ENCODE measurements around the gene LRRK2. TPM values are rescaled to one million over a fixed set of nuclear protein-coding genes. Genes with fewer than 3 reads are reported as not detected.
"Not testable (repeated sequence)": the region's sequence is repeated elsewhere in the genome, so short reads cannot be mapped to it uniquely, and the experiment has no call there.

Gene LRRK2
- total and polyA plus RNA-seq, 5 donors, result 5.9 to 16.8 (median 11.3) TPM

DNA sequence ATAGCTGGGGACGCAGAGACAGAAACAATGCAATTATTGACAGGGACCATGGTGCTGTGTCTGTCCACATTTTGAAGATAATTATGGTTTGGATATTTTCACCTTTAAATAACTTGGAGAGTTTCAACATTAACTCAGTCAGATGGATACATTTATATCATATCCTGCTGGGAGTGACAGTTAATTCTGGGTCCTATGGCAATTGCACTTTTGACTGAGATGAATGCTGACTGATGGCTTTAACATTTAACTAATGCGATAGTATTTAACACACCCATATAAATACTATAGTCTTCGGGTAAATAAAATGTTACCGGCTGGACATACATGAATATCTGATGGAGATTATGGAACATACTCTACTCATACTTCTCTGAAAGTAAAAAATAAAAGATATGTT lies 118.3 kb downstream of the LRRK2 start:
- intact Hi-C loops (cut with DNase I), result no loop called here
- ATAC-seq (no peak), DNase-seq (no peak)
- Histone ChIP-seq H3K4me1 (ENCODE audit: control insufficient read depth, insufficient read depth, low read length) (peaks cover 2% of the 10 kb centered on the region), H3K27me3 (ENCODE audit: control insufficient read depth, insufficient read depth) (no peaks in the 10 kb centered on the region), H3K4me3 (ENCODE audit: low read length) (no peak overlapping the region), H3K9me3 (ENCODE audit: control insufficient read depth, low read length) (no peaks in the 10 kb centered on the region), H3K27ac (ENCODE audit: low read length) (no peak overlapping the region)
- 47% methylated on average over 4 of the region's 4 CpGs for WGBS

- no peak overlapping the region for H3K4me3 ChIP-seq (ENCODE audit: low read length)
- WGBS, result 49% methylated on average over 1 of the region's 1 CpG
- DNase-seq (no peak), ATAC-seq (no peak)
- no peak overlapping the region for H3K27ac ChIP-seq (ENCODE audit: low read length)
- no peaks in the 10 kb centered on the region for H3K9me3 ChIP-seq (ENCODE audit: control insufficient read depth, low read length)
- peaks cover 2% of the 10 kb centered on the region for H3K4me1 ChIP-seq (ENCODE audit: control insufficient read depth, insufficient read depth, low read length)
- no peaks in the 10 kb centered on the region for H3K27me3 ChIP-seq (ENCODE audit: control insufficient read depth, insufficient read depth)
- intact Hi-C loops (cut with DNase I), result no loop called here
Observed at GRCh38 chr12:40344312-40344711, 119.5 kb downstream of the LRRK2 start.

DNA sequence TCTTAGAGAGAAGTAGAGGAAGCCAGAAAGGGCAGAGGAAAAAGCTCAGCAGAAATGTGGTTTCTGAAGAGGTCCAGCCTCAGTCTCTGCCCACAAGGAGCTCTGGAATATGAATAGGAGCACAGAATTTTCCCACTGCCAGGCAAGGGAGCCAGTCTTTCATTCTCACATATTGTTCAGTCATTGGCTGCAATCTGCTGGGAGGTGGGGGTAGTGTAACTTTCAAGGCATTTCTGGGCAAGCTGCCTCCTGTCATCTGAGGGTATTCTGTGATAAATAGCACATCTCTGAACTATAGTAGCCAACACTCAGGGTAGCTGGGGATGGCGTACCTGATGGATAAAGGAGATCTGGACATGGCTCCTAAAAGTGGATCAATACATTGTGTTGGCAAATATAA lies 127.2 kb downstream of the LRRK2 start:
- DNase-seq, result no peak
- 77% methylated on average over 1 of the region's 1 CpG for WGBS
- intact Hi-C loops (cut with DNase I), result no loop called here
- Histone ChIP-seq H3K4me1 (ENCODE audit: control insufficient read depth, insufficient read depth, low read length) (no peaks in the 10 kb centered on the region), H3K9me3 (ENCODE audit: control insufficient read depth, low read length) (no peaks in the 10 kb centered on the region), H3K27ac (ENCODE audit: low read length) (no peak overlapping the region), H3K4me3 (ENCODE audit: low read length) (no peak overlapping the region), H3K27me3 (ENCODE audit: control insufficient read depth, insufficient read depth) (no peaks in the 10 kb centered on the region)
- peak; percentile 69 to 71 for ATAC-seq

GRCh38 chr12:40375076-40375475 lies 150.3 kb downstream of the LRRK2 start:
- no peak overlapping the region for H3K4me3 ChIP-seq (ENCODE audit: low read length)
- no peak for DNase-seq
- no peaks in the 10 kb centered on the region for H3K9me3 ChIP-seq (ENCODE audit: control insufficient read depth, low read length)
- intact Hi-C loops (cut with DNase I), result no loop called here
- no peaks in the 10 kb centered on the region for H3K4me1 ChIP-seq (ENCODE audit: control insufficient read depth, insufficient read depth, low read length)
- no peak overlapping the region for H3K27ac ChIP-seq (ENCODE audit: low read length)
- WGBS, result 58% methylated on average over 6 of the region's 6 CpGs
- no peaks in the 10 kb centered on the region for H3K27me3 ChIP-seq (ENCODE audit: control insufficient read depth, insufficient read depth)
- no peak for ATAC-seq

- Histone ChIP-seq H3K4me3 (ENCODE audit: low read length) (no peak overlapping the region), H3K27me3 (ENCODE audit: control insufficient read depth, insufficient read depth) (no peaks in the 10 kb centered on the region), H3K9me3 (ENCODE audit: control insufficient read depth, low read length) (no peaks in the 10 kb centered on the region), H3K27ac (ENCODE audit: low read length) (no peak overlapping the region), H3K4me1 (ENCODE audit: control insufficient read depth, insufficient read depth, low read length) (no peaks in the 10 kb centered on the region)
- DNase-seq (no peak), ATAC-seq (no peak)
- intact Hi-C loops (cut with DNase I), result no loop called here
- WGBS, result 94% methylated on average over 5 of the region's 5 CpGs
Observed at GRCh38 chr12:40376533-40377267, 151.9 kb downstream of the LRRK2 start.

DNA sequence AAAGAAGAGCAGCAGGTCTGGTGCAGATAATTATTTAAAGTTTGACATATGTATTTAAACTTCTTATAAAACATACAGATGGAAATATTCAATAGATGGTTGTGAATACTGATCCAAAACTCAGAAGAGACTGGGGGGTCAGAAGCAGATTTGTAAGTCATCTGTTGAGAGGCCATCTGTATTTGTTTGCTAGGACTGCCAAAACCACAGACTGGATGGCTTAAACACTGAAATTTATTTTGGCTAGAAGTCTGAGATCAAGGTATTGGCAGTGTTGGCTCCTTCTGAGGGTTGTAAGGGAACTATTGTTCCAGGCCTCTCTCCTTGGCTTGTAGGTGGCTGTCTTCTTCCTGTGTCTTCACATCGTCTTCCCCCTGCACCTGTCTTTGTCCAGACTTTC lies 153.9 kb downstream of the LRRK2 start:
- Histone ChIP-seq H3K4me3 (ENCODE audit: low read length) (no peak overlapping the region), H3K27me3 (ENCODE audit: control insufficient read depth, insufficient read depth) (no peaks in the 10 kb centered on the region), H3K27ac (ENCODE audit: low read length) (no peak overlapping the region), H3K4me1 (ENCODE audit: control insufficient read depth, insufficient read depth, low read length) (no peaks in the 10 kb centered on the region), H3K9me3 (ENCODE audit: control insufficient read depth, low read length) (no peaks in the 10 kb centered on the region)
- no peak for ATAC-seq
- intact Hi-C loops (cut with DNase I), result no loop called here
- 71% methylated on average over 1 of the region's 1 CpG for whole genome bisulfite sequencing
- no peak for DNase-seq

GRCh38 chr12:40382217-40382616 lies 157.4 kb downstream of the LRRK2 start:
- no peak overlapping the region for H3K27ac ChIP-seq (ENCODE audit: low read length)
- H3K27me3 ChIP-seq (ENCODE audit: control insufficient read depth, insufficient read depth), result no peaks in the 10 kb centered on the region
- 57% methylated on average over 1 of the region's 1 CpG for WGBS
- no peak for DNase-seq
- no peak overlapping the region for H3K4me3 ChIP-seq (ENCODE audit: low read length)
- H3K9me3 ChIP-seq (ENCODE audit: control insufficient read depth, low read length), result no peaks in the 10 kb centered on the region
- ATAC-seq, result no peak
- intact Hi-C loops (cut with DNase I), result no loop called here
- no peaks in the 10 kb centered on the region for H3K4me1 ChIP-seq (ENCODE audit: control insufficient read depth, insufficient read depth, low read length)

- H3K27me3 ChIP-seq (ENCODE audit: control insufficient read depth, insufficient read depth); H3K27ac ChIP-seq (ENCODE audit: low read length); intact Hi-C loops (cut with DNase I); DNase-seq; H3K9me3 ChIP-seq (ENCODE audit: control insufficient read depth, low read length); H3K4me3 ChIP-seq (ENCODE audit: low read length); ATAC-seq; H3K4me1 ChIP-seq (ENCODE audit: control insufficient read depth, insufficient read depth, low read length): not testable (repeated sequence)
- 81% methylated on average over 3 of the region's 3 CpGs for WGBS
Observed at GRCh38 chr12:40387279-40387678, 162.5 kb downstream of the LRRK2 start.

GRCh38 chr12:40390980-40391379 lies 166.2 kb downstream of the LRRK2 start:
- 56% methylated on average over 2 of the region's 2 CpGs for WGBS
- Histone ChIP-seq H3K27ac (ENCODE audit: low read length) (no peak overlapping the region), H3K4me3 (ENCODE audit: low read length) (no peak overlapping the region), H3K27me3 (ENCODE audit: control insufficient read depth, insufficient read depth) (no peaks in the 10 kb centered on the region), H3K4me1 (ENCODE audit: control insufficient read depth, insufficient read depth, low read length) (no peaks in the 10 kb centered on the region), H3K9me3 (ENCODE audit: control insufficient read depth, low read length) (no peaks in the 10 kb centered on the region)
- ATAC-seq (no peak), DNase-seq (no peak)
- intact Hi-C loops (cut with DNase I), result no loop called here

DNA sequence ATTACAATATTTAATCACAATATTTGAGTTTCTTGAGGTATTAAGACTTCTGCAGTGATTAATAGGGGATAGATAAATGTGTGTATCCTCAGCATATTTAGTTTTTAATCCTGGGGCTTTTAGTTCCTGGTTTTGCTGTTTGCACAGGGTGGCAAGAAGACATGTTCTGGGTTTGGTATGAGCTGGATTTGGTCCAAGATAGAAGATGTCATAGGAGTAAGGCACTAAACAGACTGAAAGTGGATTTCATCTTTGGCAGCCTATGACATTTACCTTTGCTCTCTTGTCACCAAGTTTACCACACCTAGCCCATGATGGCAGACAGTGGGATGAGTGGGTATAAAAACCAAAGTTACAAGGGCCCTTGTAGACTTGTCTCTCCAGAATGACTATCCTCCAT lies 168.2 kb downstream of the LRRK2 start:
- Histone ChIP-seq H3K27ac (ENCODE audit: low read length) (no peak overlapping the region), H3K9me3 (ENCODE audit: control insufficient read depth, low read length) (no peaks in the 10 kb centered on the region), H3K4me3 (ENCODE audit: low read length) (no peak overlapping the region), H3K4me1 (ENCODE audit: control insufficient read depth, insufficient read depth, low read length) (no peaks in the 10 kb centered on the region), H3K27me3 (ENCODE audit: control insufficient read depth, insufficient read depth) (no peaks in the 10 kb centered on the region)
- ATAC-seq (no peak), DNase-seq (no peak)
- intact Hi-C loops (cut with DNase I), result no loop called here

DNA sequence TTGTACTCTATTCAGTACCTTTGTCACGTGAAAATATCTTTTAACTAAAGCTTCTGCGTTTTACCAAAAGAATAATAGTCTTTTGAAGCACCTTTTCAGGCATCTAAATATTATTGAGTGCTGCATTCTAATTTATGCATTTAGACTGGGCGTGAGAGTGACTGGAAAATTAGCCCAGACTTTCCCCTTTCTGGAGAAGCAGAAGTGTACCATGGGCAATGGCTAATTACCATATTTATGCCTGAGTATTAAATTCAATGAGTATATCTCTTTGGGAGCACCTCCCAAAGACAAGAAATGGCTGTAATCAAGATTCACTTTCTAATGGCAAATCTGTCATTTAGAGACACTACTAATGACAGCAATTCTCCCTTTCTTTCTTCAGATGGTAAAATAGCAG lies 174.9 kb downstream of the LRRK2 start:
- intact Hi-C loops (cut with DNase I), result no loop called here
- no peak overlapping the region for H3K27ac ChIP-seq (ENCODE audit: low read length)
- ATAC-seq, result no peak
- H3K4me1 ChIP-seq (ENCODE audit: control insufficient read depth, insufficient read depth, low read length), result no peaks in the 10 kb centered on the region
- DNase-seq, result no peak
- H3K4me3 ChIP-seq (ENCODE audit: low read length), result no peak overlapping the region
- H3K27me3 ChIP-seq (ENCODE audit: control insufficient read depth, insufficient read depth), result no peaks in the 10 kb centered on the region
- no peaks in the 10 kb centered on the region for H3K9me3 ChIP-seq (ENCODE audit: control insufficient read depth, low read length)
- WGBS, result 74% methylated on average over 3 of the region's 3 CpGs

DNA sequence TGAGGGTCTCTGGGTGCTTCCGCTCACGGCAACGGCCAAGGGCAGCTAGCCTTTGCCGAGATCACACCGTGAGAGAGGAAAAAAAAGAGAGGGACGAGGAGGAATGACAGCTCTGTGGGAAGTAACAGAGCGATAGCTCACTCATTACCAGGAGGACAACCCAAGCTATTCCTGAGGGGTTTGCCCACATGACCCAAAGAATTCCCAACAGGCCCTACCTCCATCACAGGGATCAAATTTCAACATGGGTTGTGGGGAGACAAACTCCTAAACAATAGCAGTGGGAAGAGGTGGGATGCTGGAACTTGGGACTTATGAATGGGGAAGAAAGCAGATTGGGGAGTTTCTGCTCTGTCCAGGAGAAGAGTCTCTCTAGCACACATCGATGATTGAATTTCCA lies 180.6 kb downstream of the LRRK2 start:
- DNase-seq (no peak), ATAC-seq (no peak)
- no peak overlapping the region for H3K4me3 ChIP-seq (ENCODE audit: low read length)
- no peaks in the 10 kb centered on the region for H3K9me3 ChIP-seq (ENCODE audit: control insufficient read depth, low read length)
- intact Hi-C loops (cut with DNase I), result no loop called here
- H3K27ac ChIP-seq (ENCODE audit: low read length), result no peak overlapping the region
- no peaks in the 10 kb centered on the region for H3K27me3 ChIP-seq (ENCODE audit: control insufficient read depth, insufficient read depth)
- 83% methylated on average over 8 of the region's 8 CpGs for WGBS
- H3K4me1 ChIP-seq (ENCODE audit: control insufficient read depth, insufficient read depth, low read length), result no peaks in the 10 kb centered on the region
